Neural crest cell (in vitro differentiated cells): ENCODE data around the gene EPN3. TPM values are rescaled to one million over a fixed set of nuclear protein-coding genes. Genes with fewer than 3 reads are reported as not detected.

Experiments used
- DNase-seq: peaks from one replicate; pipeline ENCODE4 v3.0.0; 2021; ENCODE audit warnings: low read depth, mixed read lengths, low spot score
- H3K27ac Mint-ChIP-seq: one replicate; pipeline ENCODE4 v1.8.0; 2021; ENCODE audit warnings: mild to moderate bottlenecking, mixed read lengths; ENCODE audit not compliant: unreplicated experiment
- H3K27me3 Mint-ChIP-seq: 2 replicates; pipeline ENCODE4 v1.8.0; 2021; ENCODE audit warnings: low read depth, mild to moderate bottlenecking, mixed read lengths
- H3K36me3 Mint-ChIP-seq: 2 replicates; pipeline ENCODE4 v1.8.0; 2021; ENCODE audit warnings: low read depth, mild to moderate bottlenecking, mixed read lengths
- H3K4me1 Mint-ChIP-seq: 2 replicates; pipeline ENCODE4 v1.8.0; 2021; ENCODE audit warnings: mixed read lengths
- H3K4me3 Mint-ChIP-seq: one replicate; pipeline ENCODE4 v1.8.0; 2021; ENCODE audit warnings: mild to moderate bottlenecking, mixed read lengths
- H3K9me3 Mint-ChIP-seq: 2 replicates; pipeline ENCODE4 v1.8.0; 2021; ENCODE audit warnings: mixed read lengths
- long read RNA-seq: library from polyadenylated mRNA; unstranded; transcript quantifications from one replicate; pipeline ENCODE4 v2.0.0, GENCODE V29; 2020
- total RNA-seq: library from RNA; stranded (reverse); gene quantifications from 2 replicates; pipeline ENCODE4 v1.2.1, GENCODE V29; 2021
- TF ChIP-seq, protein P1 (sequence below): fragments of 200-600 bp; sonication (generic); conservative IDR thresholded peaks from 2 replicates; pipeline ENCODE4 v1.5.0; 2021; ENCODE audit warnings: antibody characterized with exemption, mild to moderate bottlenecking

The EPN3 gene
- 0.11 TPM in 1 of 2 replicates, not detected in the other for total RNA-seq
- long read RNA-seq = 0 reads

DNA sequence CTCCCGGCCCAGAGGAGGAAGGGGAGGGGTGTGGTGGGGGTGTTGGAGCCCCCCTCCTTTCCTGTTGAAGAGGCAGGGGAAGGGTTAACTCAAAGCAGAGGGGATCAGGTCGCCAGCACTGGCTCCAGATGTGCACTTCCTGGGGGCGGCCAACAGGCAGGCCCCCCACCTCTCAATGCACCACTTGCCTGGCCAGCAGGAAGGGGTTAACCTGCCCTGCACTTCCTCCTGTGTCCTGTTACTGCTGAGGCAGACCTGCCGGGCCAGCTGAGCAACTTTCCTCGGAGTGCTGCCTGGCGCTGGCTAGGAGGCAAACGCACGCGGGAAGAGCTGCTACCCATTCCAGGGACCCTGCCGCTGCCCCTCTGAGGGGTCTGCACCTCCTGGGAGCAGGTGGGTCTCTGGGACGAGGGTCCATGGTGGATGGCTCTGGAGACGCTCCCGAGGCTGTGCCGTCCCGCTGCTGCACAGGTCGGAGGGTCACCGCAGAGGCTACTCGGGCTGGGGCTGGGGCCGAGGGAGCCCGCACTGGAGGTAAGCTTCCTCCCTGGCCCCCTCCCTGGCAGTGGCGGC is at the start of gene EPN3:
TSS of gene EPN3 (plus strand) at position 284 of the 573 bp plus-strand sequence. CDS start 3,822 bp downstream, outside the sequence.
- TF ChIP-seq, protein P1, sequence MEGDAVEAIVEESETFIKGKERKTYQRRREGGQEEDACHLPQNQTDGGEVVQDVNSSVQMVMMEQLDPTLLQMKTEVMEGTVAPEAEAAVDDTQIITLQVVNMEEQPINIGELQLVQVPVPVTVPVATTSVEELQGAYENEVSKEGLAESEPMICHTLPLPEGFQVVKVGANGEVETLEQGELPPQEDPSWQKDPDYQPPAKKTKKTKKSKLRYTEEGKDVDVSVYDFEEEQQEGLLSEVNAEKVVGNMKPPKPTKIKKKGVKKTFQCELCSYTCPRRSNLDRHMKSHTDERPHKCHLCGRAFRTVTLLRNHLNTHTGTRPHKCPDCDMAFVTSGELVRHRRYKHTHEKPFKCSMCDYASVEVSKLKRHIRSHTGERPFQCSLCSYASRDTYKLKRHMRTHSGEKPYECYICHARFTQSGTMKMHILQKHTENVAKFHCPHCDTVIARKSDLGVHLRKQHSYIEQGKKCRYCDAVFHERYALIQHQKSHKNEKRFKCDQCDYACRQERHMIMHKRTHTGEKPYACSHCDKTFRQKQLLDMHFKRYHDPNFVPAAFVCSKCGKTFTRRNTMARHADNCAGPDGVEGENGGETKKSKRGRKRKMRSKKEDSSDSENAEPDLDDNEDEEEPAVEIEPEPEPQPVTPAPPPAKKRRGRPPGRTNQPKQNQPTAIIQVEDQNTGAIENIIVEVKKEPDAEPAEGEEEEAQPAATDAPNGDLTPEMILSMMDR = no peak
- no peak within 1 kb of the TSS for H3K27ac Mint-ChIP-seq
- peaks cover 72% of the 10 kb centered on the region for H3K27me3 Mint-ChIP-seq
- DNase-seq = no peak
- no peaks in the 10 kb centered on the region for H3K36me3 Mint-ChIP-seq
- no peaks in the 10 kb centered on the region for H3K9me3 Mint-ChIP-seq
- peaks cover 11% of the 10 kb centered on the region for H3K4me1 Mint-ChIP-seq
- no peak within 1 kb of the TSS for H3K4me3 Mint-ChIP-seq

- H3K9me3 Mint-ChIP-seq = no peaks in the 10 kb centered on the region
- no peak overlapping the region for H3K27ac Mint-ChIP-seq
- no peak for DNase-seq
- H3K36me3 Mint-ChIP-seq = no peaks in the 10 kb centered on the region
- no peak overlapping the region for H3K4me3 Mint-ChIP-seq
- peaks cover 19% of the 10 kb centered on the region for H3K4me1 Mint-ChIP-seq
- H3K27me3 Mint-ChIP-seq = peaks cover 1% of the 10 kb centered on the region
- TF ChIP-seq, protein P1 = no peak
Measured at GRCh38 chr17:50483266-50483665, 49.3 kb upstream of the EPN3 start.

- no peaks in the 10 kb centered on the region for H3K27me3 Mint-ChIP-seq
- H3K4me1 Mint-ChIP-seq = peaks cover 10% of the 10 kb centered on the region
- DNase-seq = no peak
- no peaks in the 10 kb centered on the region for H3K9me3 Mint-ChIP-seq
- TF ChIP-seq, protein P1 = no peak
- H3K27ac Mint-ChIP-seq = no peak overlapping the region
- H3K4me3 Mint-ChIP-seq = no peak overlapping the region
- no peaks in the 10 kb centered on the region for H3K36me3 Mint-ChIP-seq
Measured at GRCh38 chr17:50484386-50485155, 48.0 kb upstream of the EPN3 start.

DNA sequence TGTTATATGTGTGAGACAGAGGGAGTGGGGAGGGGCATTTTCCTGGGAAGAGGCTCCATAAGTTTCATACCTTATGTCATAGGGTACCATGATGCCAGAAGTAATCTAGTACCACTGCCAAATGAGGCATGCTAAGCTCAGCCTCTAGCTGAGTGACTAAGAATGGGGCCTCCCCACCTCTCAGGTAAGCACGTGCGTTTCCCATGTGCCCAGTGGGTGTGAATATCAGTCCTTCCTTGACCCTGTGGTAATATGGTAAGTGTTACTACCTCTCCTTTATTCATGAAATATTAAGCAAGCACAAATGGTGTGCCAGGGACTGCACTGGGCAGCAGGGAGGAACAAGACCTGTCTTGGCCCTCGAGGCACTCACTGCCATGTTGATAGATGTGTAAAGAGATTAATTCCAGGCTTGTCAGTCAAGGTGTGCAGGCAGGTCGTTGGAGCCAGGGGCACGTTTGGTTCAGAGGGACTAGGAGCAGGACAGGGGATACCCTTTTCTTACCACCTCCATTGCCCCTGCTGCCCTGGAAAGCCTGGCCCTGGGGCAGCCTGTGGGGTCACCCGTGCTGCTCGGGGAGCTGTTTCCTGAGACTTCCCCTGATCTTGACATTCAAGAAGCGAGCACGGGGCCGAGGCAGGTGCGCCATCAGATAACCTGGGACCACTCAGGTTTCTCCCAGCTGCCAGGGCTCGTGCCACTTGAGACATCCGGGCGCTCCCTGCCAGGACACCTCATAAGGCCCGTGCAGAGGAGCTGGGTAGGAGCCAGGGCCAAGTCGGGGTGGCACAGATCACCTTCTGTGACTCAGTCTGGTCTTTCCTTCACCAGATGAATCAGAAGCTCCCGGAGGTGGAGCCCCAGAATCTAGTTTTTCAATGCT is 45.1 kb upstream of the EPN3 start:
- Mint-ChIP-seq H3K4me1 (no peaks in the 10 kb centered on the region), H3K4me3 (no peak overlapping the region), H3K27me3 (no peaks in the 10 kb centered on the region), H3K36me3 (no peaks in the 10 kb centered on the region), H3K9me3 (no peaks in the 10 kb centered on the region), H3K27ac (no peak overlapping the region)
- DNase-seq = no peak
- TF ChIP-seq, protein P1 = no peak

GRCh38 chr17:50488880-50489279 is 43.7 kb upstream of the EPN3 start:
- TF ChIP-seq, protein P1 = no peak
- Mint-ChIP-seq H3K27ac (no peak overlapping the region), H3K27me3 (peaks cover 2% of the 10 kb centered on the region), H3K4me3 (no peak overlapping the region), H3K9me3 (no peaks in the 10 kb centered on the region), H3K4me1 (no peaks in the 10 kb centered on the region), H3K36me3 (no peaks in the 10 kb centered on the region)
- no peak for DNase-seq
